ENCODE measurements around the gene AASDH. TPM values are rescaled to one million over a fixed set of nuclear protein-coding genes. Genes with fewer than 3 reads are reported as not detected.

Gene AASDH
- total and polyA plus RNA-seq, 8 donors: 2.8 to 58.0 (median 9.9) TPM

- no peaks in the 10 kb centered on the region for H3K4me1 ChIP-seq
- no peaks in the 10 kb centered on the region for H3K27me3 ChIP-seq
- TF ChIP-seq POLR2A (IDR thresholded peaks at IDR 0.05): no peak
- TF ChIP-seq, protein P1, sequence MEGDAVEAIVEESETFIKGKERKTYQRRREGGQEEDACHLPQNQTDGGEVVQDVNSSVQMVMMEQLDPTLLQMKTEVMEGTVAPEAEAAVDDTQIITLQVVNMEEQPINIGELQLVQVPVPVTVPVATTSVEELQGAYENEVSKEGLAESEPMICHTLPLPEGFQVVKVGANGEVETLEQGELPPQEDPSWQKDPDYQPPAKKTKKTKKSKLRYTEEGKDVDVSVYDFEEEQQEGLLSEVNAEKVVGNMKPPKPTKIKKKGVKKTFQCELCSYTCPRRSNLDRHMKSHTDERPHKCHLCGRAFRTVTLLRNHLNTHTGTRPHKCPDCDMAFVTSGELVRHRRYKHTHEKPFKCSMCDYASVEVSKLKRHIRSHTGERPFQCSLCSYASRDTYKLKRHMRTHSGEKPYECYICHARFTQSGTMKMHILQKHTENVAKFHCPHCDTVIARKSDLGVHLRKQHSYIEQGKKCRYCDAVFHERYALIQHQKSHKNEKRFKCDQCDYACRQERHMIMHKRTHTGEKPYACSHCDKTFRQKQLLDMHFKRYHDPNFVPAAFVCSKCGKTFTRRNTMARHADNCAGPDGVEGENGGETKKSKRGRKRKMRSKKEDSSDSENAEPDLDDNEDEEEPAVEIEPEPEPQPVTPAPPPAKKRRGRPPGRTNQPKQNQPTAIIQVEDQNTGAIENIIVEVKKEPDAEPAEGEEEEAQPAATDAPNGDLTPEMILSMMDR (IDR thresholded peaks at IDR 0.05): no peak
- no peak for TF ChIP-seq POLR2AphosphoS5 (IDR thresholded peaks at IDR 0.05)
- no peak for TF ChIP-seq EP300 (IDR thresholded peaks at IDR 0.05)
- no peak overlapping the region for H3K27ac ChIP-seq
- DNase-seq: no peak
- H3K9me3 ChIP-seq: no peaks in the 10 kb centered on the region
- H3K36me3 ChIP-seq: no peaks in the 10 kb centered on the region
- intact Hi-C loops (cut with DNase I; ENCODE audit: low total_unique reads): no loop called here
- no peak overlapping the region for H3K4me3 ChIP-seq
- WGBS, 5 donors: 62 to 91% (median 79%) methylated on average over 1 of the region's 1 CpG
Observed at GRCh38 chr4:56321251-56321650, 66.0 kb downstream of the AASDH start.

GRCh38 chr4:56320293-56320692 is 67.0 kb downstream of the AASDH start:
- no peak overlapping the region for H3K27ac ChIP-seq
- H3K9me3 ChIP-seq: no peaks in the 10 kb centered on the region
- WGBS, 5 donors: 94 to 96% (median 95%) methylated on average over 5 of the region's 5 CpGs
- intact Hi-C loops (cut with DNase I; ENCODE audit: low total_unique reads): no loop called here
- no peak for DNase-seq
- TF ChIP-seq, protein P1 (IDR thresholded peaks at IDR 0.05): no peak
- TF ChIP-seq EP300 (IDR thresholded peaks at IDR 0.05): no peak
- no peak for TF ChIP-seq POLR2A (IDR thresholded peaks at IDR 0.05)
- no peak for TF ChIP-seq POLR2AphosphoS5 (IDR thresholded peaks at IDR 0.05)
- no peak overlapping the region for H3K4me3 ChIP-seq
- no peaks in the 10 kb centered on the region for H3K36me3 ChIP-seq
- H3K4me1 ChIP-seq: no peaks in the 10 kb centered on the region
- H3K27me3 ChIP-seq: no peaks in the 10 kb centered on the region

DNA sequence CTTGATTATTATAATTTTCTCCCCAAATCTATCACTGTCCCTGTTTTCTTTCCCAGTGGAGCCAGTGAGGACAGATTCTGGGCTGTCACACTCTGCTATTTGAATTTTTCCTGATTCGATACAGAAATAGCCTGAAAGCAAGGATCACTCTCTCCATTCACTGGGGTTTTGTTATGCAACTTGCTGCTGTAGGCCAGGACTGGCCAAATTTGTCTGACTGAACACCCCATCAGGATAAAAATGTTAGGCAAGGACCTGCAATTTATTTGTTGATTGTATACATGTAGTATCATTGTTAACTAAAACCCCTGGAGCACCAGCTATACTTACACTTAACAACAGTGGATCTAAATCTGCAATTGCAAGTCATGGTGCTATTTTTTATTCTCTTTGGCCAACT is 68.7 kb downstream of the AASDH start:
- H3K4me3 ChIP-seq: no peak overlapping the region
- H3K9me3 ChIP-seq: no peaks in the 10 kb centered on the region
- H3K4me1 ChIP-seq: no peaks in the 10 kb centered on the region
- no peaks in the 10 kb centered on the region for H3K27me3 ChIP-seq
- 89 to 100% (median 98%) methylated on average over 1 of the region's 1 CpG for WGBS, 5 donors
- no peak for TF ChIP-seq POLR2A (IDR thresholded peaks at IDR 0.05)
- no peak overlapping the region for H3K27ac ChIP-seq
- no peaks in the 10 kb centered on the region for H3K36me3 ChIP-seq
- no peak for DNase-seq
- intact Hi-C loops (cut with DNase I; ENCODE audit: low total_unique reads): no loop called here

- Histone ChIP-seq H3K27ac (no peak overlapping the region), H3K27me3 (no peaks in the 10 kb centered on the region), H3K4me3 (no peak overlapping the region), H3K36me3 (no peaks in the 10 kb centered on the region), H3K9me3 (no peaks in the 10 kb centered on the region), H3K4me1 (no peaks in the 10 kb centered on the region)
- TF ChIP-seq, protein P1 (IDR thresholded peaks at IDR 0.05): no peak
- TF ChIP-seq EP300 (IDR thresholded peaks at IDR 0.05): no peak
- no peak for TF ChIP-seq POLR2AphosphoS5 (IDR thresholded peaks at IDR 0.05)
- TF ChIP-seq POLR2A (IDR thresholded peaks at IDR 0.05): no peak
- DNase-seq: no peak
- intact Hi-C loops (cut with DNase I; ENCODE audit: low total_unique reads): no loop called here
Observed at GRCh38 chr4:56317749-56318148, 69.5 kb downstream of the AASDH start.

- TF ChIP-seq POLR2AphosphoS5 (IDR thresholded peaks at IDR 0.05): no peak
- TF ChIP-seq POLR2A (IDR thresholded peaks at IDR 0.05): no peak
- TF ChIP-seq, protein P1 (IDR thresholded peaks at IDR 0.05): no peak
- TF ChIP-seq EP300 (IDR thresholded peaks at IDR 0.05): no peak
- H3K27ac ChIP-seq: no peak overlapping the region
- H3K27me3 ChIP-seq: no peaks in the 10 kb centered on the region
- WGBS, 5 donors: 87 to 96% (median 94%) methylated on average over 22 to 29 of the region's 29 CpGs
- no peak for DNase-seq
- intact Hi-C loops (cut with DNase I; ENCODE audit: low total_unique reads): no loop called here
- no peak overlapping the region for H3K4me3 ChIP-seq
- no peaks in the 10 kb centered on the region for H3K4me1 ChIP-seq
- no peaks in the 10 kb centered on the region for H3K9me3 ChIP-seq
- no peaks in the 10 kb centered on the region for H3K36me3 ChIP-seq
Observed at GRCh38 chr4:56316011-56316650, 71.2 kb downstream of the AASDH start.

Measured in stomach (tissue), 9 donors.